GM10847 (cell line): ENCODE measurements around the gene MCTP1.

Experiments used
- POLR2A ChIP-seq: IDR thresholded peaks from 2 replicates; pipeline ENCODE4 v1.6.1; 2011; ENCODE audit not compliant: insufficient read length; ENCODE audit errors: extremely low read depth

The MCTP1 gene

DNA sequence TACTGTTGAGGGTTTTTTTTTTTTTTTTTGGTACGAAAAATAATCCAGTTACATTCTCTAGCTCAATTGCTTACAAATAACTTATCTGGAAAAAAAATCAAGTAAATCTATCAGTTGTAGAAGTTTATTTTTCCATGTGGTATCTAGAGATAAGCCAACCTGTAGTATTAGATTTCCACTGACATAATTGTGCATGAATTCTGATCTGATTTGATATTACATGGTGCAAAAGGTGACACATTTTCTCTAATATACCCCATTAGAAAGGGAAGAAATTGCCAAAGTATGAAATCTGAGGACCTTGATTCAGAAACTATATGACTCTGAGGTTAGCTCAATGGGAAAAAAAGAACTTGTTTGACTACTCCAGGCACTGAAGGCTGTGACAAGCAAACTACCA lies 524.9 kb downstream of the MCTP1 start:
- TF ChIP-seq POLR2A, result no peak

DNA sequence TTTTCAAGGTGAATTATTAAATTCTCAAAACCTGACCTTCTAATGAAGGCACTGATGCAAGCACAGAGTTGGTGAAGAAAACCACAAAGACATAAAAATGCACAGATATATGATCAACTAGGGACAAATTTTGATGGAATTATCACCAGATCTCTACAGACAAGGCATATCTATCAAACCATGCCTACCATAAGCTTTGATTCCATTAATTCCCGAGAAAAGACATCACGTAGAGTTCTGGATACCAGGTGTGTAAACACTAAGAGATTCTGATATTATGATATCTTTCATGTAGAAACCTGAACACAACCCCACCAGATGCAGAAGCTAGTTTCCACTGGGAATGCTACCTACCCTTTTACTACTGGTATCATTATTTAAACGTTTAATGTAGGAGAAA lies 525.9 kb downstream of the MCTP1 start:
- TF ChIP-seq POLR2A, result no peak

DNA sequence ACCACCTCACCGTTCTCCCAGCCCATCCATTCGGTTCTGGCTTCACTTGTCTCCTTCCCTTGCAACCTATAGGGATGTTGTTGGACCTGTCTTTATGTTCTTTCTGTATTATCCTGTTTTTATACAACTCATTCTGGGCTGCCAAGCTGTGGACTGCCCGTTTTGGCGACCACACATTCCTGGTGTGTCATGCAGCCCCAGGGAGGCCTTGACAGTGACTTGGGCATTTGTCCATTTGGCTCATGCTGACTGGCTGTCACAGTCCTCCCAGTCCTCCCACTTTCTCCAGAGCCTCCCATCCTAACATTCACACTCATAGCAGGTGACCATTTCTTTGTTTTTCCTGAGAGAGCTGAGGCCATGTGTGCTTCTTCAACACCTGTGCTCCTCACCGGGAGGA lies 530.1 kb downstream of the MCTP1 start:
- no peak for TF ChIP-seq POLR2A

DNA sequence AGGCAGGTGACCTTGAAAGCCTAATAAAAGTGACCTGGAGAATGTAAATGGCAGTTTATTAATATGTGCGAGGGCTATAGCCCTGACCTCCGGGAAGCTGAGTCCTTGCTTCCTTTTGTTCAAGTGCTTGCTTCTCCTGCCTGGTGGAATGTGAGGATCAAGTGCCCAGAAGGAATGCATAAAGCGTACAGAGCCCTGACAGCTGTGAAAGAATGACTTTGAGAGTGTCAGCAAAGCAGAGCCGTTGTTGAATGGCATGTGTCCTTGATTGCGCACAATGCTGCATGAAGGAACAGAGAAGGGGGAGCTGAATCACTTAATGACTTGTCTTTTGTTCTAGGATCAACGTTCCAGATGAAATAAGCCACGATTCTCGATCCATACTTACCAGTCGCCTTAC lies 533.4 kb downstream of the MCTP1 start:
- TF ChIP-seq POLR2A, result no peak

DNA sequence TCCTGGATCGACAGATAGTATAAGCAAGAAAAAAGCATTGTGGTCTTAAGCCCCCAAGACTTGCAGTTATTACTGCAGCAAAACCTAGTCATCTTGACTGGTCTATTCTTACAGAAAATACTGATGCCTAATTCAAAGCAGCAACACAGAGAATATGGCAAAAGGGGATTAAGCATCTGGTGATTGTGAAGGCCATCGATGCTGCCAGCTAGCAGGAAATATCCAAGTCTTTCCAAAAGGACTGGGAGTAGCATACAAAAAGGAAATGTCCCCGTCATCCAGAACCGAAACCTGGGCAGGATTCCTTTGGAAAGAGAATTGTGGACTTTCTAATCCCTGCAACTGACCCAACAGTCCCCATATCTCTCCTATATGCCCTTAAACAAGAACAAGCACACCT lies 534.2 kb downstream of the MCTP1 start:
- no peak for TF ChIP-seq POLR2A

DNA sequence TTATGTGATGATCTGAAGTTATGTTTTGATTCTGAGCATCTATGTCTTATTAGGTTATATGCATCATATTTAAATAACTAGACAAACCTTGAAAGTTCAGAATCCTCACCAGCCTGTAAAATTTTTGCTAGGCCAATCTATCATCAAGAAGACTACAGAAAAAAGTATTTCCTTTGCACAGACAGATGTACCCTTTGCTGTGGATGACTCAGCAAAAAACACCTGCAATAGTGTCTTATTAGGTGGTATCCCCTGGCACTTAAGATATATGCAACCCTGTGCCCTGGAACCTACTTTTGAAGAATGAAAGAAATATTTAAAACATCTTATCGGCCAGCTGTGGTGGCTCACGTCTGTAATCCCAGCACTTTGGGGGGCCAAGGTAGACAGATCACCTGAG lies 535.9 kb downstream of the MCTP1 start:
- no peak for TF ChIP-seq POLR2A

DNA sequence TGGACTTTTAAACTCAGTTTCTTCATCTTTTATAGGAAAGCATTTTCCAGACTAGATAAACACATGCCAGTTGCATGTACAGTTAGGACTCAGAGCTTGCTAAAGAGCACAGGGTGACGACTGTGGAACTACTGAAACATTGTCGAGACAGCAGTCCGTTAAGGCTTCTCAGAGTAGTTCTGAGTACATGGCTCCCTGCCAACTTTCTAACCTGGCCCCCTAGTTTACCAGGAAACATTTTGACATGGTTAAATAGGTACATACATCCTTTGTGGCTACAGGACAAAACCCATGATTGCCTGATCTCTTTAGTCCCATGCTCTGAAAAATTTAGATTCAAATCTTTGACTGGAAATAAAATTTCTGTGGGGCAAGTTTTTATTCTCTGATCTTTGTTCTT lies 536.7 kb downstream of the MCTP1 start:
- no peak for TF ChIP-seq POLR2A

DNA sequence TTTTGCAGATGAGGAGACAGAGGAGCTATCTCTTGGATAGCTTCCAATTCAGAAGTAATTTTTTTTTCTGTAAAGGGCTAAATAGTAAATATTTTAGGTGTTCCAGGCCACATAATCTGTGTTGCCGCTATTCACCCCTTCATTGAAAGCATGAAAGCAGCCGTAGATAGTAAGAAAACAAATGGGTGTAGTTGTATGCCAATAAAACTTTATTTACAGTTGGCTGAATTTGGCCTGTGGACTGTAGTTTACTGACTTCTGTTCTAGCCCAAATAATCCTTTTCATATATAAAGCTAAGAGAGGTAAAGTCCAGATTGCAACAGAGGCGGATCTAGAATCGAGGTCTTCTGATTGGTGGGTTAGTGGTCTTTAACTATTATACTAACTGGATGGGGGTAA lies 537.5 kb downstream of the MCTP1 start:
- TF ChIP-seq POLR2A, result no peak

DNA sequence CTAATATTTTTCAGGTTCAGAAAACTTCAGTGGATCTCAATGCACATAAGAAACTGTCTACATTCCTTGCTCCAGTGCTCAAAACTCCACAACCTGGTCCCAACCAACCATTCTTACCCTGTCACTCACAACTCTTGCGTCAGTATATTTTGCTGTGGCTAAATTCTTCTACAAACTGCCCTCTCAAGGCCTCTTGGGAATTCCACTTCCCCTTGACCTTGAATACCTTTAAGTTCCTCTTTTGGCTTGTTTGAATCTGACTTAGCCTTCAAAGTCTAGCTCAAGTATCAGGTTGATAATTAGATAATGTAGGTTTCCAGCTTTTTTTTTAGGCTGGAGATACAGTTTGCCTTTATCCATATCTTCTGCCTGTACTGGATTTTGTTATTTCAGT lies 538.2 kb downstream of the MCTP1 start:
- no peak for TF ChIP-seq POLR2A

DNA sequence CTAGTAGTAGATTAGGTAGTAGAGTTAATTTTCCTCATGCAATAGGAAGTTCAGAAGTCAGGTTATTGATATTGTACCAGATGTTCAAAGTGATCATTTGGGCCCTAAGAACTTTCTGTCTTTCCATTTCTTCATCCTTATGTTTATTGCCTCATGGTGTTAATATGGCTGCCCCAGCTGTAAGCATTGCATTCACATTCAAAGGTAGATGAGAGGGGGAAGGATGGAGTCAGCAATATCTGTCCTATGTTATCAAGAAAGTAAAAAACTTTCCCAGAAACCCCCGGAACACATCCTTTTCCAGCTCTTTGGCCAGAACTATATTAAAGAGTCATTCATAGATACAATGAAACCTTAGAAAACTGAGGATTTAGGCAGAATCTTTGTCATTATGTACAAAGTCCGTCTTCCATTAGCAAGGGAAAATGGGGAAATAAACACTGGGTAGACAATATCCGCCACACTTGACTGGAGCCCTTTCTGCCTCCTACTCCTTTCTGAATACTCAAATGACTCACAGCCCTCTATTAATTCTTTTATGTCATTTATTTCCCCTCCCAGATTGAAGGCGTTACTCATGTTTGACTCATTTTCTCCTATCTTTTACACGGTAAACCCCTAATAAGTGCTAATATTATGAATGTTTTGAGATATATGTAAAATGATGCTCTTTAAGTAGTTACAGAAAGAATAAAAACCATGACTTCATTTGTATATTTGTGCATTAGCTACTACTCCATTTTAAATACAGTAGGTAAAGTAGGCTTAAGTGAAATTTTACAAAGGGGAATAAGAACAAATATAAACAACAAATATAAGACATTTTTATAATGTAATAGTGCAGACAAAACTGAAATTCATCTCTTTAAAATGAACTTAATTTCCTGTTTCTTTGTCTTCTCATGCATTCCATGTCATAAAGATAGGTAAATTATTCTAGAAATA lies 538.8 kb downstream of the MCTP1 start:
- no peak for TF ChIP-seq POLR2A

DNA sequence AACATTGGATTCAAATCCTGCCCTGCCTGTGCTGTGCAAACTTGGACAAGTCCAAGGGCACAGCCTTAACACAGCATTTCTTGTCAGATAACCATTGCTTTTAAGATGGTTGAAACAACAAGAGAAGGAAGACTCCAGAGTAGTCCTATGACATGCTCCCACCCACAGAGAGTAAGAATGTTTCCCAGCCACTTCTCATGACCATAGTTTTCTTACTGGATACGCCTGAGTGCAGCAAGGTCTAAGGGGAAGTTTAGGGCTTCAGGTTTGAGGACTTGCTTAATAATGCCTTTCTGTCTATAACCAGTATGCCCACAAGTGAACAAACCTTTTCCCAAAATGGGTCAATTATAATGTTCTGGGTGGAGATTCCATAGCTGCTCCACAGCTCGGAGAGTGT lies 540.0 kb downstream of the MCTP1 start:
- no peak for TF ChIP-seq POLR2A

DNA sequence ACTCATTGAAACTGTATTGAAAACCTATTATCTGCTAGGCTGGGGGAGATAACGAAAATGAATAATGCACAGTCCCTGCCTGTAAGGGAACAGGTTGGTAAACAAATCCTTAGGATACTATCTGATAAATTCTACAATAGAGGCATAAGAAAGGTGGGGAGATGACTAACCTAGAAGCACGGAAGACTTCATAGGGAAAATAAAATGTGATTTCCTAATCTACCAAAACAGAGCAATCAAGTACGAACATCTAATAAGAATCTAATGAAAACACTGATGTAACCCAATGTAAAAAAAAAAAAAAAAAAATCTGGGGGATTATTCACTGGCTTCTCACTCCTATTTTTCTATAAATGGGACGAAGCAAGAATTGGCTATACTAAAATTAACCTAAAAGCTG lies 542.0 kb downstream of the MCTP1 start:
- no peak for TF ChIP-seq POLR2A

DNA sequence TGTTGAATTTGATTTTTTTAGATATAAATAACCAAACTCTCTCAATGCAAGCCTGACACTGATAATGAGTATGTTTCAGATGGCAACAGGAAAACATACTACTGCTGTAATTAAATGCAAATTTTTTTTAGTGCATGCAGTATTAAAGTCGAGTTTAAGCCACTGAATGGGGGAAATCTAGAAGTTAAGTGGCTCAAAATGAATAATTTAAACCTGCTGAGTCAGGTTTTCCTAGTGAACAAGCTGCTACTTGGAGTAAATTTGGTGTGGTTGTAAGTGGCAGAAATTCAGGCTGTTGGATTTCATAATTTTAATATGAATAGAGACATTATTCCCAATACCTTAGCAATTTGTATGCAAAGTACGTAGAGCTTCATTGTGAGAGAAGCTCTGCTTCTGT lies 544.6 kb downstream of the MCTP1 start:
- TF ChIP-seq POLR2A, result no peak

DNA sequence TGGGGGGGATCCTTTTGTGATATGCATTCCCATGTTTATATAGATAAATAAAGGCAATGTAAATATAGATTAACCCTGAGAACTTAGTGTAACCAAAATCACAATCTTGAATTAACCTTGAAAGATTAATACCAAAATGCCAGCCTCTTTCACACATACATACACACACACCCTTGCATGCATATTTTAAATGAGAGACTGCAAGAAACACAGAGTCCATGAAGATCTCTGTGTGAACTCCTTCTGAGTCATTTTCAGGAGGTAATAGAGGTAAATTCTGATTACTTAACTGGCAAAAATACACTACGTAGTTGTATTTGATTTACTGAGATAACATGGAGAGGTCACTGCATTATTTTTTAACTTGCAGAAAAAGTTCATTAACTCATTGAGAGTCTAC lies 548.4 kb downstream of the MCTP1 start:
- no peak for TF ChIP-seq POLR2A

DNA sequence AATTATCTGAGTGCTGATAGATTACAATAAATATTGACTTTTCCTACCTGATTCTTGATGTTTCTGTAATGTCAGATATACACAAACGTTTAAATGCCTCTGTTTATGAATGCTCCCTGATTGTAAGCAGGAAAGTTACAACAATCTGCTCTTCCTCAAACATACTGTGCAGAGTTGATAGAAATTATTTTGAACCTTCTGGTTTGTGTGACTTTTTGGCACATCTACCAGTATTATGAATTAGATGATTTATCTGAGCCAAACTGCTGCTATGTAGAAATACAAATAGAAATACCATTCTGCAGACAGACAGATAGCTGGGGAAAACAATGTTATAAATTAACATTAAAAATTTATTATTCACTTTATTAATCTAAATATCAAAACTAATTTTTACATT lies 553.4 kb downstream of the MCTP1 start:
- TF ChIP-seq POLR2A, result no peak

DNA sequence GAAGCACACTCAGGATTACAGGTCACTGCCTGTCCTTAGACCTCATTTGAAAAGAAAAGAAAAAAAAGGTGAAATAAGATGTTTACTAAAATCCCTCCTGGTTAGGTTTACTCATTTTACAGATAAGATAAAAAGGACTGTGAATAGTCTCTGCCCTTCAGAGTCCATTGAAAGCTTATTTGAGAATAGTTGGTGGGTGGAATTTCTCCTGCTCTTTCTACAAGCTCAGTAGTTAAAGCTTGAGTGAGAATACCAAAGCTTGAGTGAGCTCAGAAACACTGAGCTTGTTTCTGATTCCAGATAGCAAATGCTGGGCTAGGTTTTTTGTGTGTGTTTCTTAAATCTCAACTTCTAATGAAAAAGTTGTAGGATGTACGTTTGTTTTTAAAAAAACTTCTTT lies 559.8 kb downstream of the MCTP1 start:
- TF ChIP-seq POLR2A, result no peak

DNA sequence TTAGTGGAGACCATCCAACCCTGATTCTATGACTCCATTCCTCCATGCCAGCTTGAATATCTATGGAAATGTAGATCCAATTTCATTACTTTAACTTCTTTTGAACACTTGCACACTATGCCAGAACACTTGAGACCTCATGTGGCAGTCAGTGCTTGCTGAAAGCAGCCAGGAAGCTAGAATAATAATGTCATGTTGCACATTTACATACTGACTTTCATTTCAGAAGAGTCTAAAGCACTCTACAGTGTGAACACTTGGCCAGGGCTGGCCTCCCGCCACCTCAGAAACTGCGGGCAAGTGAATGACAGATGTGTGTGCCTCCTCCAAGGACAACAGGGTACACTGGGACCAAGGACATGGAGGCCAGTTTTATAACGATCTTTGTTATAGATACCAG lies 569.1 kb downstream of the MCTP1 start:
- no peak for TF ChIP-seq POLR2A
